HCEC 1CT (cell line): ENCODE data around the gene KLHL35.

Experiments used
- DNase-seq: peaks from one replicate; pipeline ENCODE4 v3.0.0-alpha.2; 2017

The KLHL35 gene, protein sequence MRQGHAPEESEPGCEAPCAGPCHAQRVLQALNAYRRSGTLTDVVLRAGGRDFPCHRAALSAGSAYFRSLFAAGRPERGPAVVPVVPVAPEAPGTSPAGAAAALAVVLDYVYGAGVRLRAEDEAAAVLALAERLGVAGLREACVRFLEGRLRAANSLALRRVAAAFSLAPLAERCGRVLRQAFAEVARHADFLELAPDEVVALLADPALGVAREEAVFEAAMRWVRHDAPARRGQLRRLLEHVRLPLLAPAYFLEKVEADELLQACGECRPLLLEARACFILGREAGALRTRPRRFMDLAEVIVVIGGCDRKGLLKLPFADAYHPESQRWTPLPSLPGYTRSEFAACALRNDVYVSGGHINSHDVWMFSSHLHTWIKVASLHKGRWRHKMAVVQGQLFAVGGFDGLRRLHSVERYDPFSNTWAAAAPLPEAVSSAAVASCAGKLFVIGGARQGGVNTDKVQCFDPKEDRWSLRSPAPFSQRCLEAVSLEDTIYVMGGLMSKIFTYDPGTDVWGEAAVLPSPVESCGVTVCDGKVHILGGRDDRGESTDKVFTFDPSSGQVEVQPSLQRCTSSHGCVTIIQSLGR

DNA sequence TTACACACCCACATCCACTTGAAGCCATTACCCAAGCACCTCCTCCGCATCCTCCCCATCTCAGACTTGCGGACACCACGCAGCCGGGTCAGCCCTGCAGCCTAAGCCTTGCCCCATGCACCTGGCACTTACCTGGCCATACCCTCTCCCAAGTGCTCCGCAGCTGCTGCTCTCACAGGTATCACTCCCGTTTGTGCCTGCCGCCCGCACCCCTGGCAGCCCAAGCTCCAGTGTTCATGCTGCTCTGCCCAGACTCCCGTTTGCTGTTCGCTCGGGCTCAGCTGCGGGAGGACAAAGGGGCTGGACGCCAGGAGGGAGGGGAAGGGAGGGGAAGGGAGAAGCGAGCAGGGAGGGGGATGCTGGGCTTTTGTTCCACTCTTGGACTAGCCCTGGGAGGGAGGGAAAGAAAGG, at the start of gene KLHL35:
KLHL35 (minus strand) TSS at position 293 of the 411 bp plus-strand sequence. CDS start 2,574 bp downstream, outside the sequence.
- DNase-seq: no peak

DNA sequence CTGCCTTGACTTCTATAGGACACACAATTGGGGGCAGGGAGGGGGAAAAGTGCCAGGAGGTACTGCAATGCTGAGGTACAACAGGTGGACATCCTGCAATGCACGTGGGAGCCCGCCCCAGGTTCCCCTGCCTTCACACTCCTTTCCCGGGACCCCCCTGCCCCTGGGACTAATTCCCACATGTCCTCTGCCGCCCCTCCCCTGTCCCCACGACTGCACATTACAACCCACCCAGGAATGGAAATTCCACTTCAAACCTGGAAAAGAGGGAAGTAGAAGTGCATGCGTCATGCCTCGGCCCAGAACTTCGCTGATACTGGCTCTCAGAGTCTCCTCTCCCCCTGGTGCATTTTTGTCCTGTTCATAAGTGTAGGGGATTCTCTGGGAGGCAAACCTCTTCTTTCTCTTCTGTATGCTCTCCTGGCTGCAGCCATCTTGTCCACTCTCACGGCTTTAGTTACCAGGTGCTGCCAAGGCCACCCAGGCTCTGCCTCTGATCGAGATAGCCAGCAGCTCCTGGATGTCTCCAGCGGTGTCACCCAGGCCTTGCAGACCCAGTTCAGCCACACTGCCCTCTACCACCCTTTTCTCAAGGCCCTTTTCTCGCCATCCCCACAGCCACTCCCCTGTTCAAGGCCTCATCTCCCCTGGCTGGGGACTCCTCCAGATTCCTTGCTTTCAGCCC, 49.1 kb upstream of the KLHL35 start:
- no peak for DNase-seq

- no peak for DNase-seq
These were observed 48.4 kb upstream of the KLHL35 start for GRCh38 chr11:75481223-75481921.

DNA sequence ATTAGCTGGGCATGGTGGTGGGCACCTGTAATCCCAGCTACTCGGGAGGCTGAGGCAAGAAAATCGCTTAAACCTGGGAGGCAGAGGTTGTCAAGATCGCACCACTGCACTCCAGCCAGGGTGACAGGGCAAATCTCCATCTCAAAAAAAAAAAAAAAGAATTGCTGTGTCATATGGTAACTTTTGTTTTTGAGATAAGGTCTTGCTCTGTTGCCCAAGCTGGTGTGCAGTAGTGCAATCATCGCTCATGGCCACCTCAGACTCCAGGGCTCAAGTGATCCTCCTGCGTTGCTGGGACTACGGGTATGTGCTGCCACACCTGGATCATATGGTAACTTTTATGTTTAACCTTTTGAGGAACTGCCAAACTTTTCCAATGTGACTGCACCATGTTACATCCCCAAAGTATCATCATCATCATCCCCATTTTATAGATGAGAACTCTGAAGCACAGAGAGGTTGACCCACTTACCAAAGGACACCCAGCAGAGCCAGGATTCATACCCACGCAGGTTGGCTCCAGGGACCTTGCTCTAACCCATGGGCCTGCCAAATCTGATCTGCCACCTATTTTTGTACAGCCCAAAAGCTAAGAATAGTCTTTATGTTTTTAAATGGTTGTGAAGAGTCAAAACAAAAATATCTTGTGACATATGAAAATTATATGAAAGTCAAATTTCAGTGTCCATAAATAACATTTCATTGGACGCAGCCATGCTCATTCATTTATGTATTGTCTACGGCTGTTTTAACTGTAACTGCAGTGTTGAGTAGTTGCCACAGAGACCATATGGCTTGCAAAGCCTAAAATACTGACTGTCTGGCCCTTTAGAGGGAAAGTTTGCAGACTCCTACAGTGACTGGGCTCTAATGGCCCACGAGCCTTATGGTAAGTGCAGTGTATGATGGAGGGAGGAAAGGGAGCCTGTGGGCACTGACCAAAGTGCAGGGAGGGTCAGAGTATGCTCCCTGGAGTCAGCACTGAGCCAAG, 47.5 kb upstream of the KLHL35 start:
- no peak for DNase-seq

GRCh38 chr11:75479597-75480145, 46.7 kb upstream of the KLHL35 start:
- no peak for DNase-seq

GRCh38 chr11:75478783-75479596, 46.0 kb upstream of the KLHL35 start:
- no peak for DNase-seq

- DNase-seq: no peak
These were observed 44.6 kb upstream of the KLHL35 start for GRCh38 chr11:75477614-75477935.

- DNase-seq: no peak
These were observed 44.0 kb upstream of the KLHL35 start for GRCh38 chr11:75476739-75477613.

- peak; percentile 31 for DNase-seq
These were observed 43.0 kb upstream of the KLHL35 start for GRCh38 chr11:75475767-75476650.

DNA sequence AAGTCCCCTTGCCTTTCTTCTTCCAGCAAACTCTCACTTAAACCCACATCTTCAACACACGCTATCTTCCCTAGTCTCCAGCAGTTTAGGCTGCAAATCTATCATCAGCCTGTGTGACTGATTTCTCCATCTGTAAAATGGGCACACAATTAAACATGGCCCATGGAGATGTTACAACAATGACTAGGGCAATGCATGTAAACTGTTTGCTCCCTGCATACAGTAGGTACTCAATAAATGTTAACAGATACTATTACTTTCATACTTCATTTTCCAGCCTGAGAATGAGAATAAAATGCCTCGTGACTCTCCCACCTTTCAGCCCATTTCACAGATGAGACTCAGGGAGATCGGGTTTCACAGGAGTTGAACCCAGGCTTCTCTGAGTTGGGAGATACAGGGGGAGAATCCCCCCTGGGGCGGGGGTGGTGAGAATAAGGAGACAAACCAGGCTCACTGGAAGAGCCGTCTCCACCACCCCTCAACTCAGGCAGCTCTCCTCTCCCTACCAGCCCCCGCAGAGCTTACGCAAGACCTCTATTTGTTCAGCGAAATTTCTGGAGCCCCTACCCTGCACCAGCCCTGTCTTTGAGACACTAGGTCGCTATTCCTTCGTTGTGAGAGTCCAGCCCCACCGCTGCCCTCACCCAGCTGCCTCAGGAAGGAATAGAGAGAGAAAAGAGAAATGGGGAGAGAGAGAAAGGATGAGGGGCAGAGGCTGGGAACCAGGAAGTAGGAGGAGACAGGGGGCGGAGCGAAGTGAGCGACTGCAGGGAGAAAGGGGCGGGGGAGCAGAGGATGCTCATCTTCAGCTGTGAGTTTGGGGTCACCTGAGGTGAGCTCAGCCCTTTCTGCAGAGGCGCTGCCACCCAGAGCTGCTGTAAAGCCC, 42.1 kb upstream of the KLHL35 start:
- DNase-seq: peak; percentile 62

DNA sequence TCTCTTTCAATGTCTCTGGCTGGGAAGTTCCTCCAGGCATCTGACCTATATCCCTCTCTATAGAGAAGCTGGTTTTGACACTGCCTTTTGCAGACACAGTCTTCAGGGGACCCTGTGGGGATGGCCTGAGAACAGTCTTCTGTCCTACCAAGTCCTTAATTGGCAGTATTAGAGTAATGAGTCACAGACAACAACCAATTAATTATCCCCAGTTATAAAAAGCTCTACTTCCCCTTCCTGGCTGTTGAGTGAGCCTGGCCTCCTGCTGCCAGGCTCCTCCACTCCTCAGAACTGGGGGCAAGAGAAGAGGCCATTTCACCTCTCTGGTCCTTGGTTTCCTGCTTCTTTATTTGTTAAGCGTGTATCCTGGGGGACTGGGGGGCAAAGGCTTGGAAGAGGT, 41.2 kb upstream of the KLHL35 start:
- no peak for DNase-seq

DNA sequence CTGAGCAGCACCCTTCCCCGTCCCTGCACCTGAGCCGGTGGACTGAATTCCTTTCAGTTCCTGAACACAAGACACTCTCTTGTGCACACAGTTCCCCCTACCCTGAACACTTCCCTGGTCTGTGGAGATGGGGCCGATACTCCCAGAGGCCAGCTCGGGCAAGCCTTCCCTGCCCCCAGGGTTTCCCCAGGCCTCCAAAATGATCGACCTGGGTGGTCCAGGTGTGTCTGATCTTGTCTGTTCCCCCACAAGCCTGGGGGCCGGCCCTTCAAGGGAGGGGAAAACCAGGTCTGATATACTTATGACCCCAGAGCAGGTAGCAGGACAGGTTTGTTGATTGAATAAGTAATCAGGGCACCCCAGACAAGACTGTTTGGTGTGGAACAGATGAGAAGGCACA, 40.7 kb upstream of the KLHL35 start:
- DNase-seq: no peak

DNA sequence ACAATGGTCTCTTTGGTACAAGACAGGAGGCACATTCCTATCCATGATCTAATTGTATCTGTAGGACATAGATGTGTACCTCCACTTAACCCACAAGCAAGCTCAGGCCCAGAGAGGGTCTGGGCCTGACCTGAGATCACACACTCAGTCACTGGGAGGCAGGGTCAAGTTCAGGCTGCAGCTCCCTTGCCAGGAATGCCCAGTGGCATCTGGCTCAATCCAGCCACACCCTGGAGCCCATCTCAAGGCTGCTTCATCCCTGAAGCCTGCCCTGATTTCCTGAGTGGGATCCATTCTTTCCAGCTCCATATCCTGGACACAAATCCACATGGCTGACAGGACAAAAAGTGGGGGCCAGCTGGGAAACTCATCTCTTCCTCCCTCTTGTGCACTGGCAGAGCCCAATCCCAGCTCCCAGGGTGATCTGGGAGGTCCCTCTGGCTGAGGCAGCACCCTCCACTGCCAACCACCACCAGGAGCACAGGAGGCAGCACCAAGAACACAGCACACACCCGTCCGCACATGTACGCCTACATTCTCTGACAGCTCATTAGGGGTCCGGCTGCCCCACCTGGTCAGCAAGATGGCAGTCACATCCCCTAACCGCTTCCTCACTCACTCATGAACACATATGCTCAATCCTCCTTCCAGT, 39.2 kb upstream of the KLHL35 start:
- DNase-seq: no peak

DNA sequence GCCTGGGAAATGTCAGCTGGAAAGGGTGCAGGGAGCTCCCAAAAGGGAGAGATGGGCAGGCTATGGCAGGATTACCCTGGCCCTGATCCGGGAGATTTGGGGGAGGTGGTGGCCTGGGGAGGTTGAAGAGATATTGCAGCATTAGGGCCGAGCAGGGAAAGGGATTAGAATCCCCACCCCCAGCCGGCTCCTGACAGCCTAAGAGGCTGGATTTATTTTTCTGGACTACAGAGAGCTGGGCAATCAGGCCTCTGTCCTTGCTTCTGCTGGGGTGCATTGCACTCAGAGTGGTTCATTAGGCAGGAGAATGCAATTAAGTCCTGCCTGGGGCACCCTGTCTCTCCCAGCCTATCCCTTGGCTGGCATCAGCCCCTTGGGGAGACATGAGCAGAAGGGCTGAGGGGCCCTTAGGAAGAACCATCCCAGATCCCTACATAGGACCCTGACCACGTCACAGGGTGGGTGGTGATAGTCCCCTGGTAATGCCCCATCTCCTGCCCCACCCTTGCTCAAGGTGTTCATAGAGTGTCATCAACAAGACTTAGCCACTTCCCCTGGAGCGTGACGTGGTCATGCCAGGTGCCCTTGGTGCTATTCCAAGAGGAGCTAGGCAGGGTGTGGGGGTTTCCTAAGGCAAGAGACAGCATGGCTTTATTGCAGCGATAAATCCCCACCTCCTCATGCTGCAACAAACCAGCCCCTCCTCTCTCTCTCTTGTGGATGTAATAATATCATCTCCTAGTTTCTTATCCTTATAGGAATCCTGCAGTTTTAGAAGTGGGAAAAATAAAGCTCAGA, 38.4 kb upstream of the KLHL35 start:
- no peak for DNase-seq

- no peak for DNase-seq
These were observed 37.6 kb upstream of the KLHL35 start for GRCh38 chr11:75470476-75471080.
